Ishikawa (cell line): ENCODE measurements around the gene FGD5.

Source experiments
- CEBPB ChIP-seq: IDR thresholded peaks from 2 replicates; pipeline ENCODE4 v1.6.1; 2012
- CREB1 ChIP-seq: IDR thresholded peaks from 2 replicates; pipeline ENCODE4 v1.6.1; 2012; ENCODE audit warnings: low read depth
- EGR1 ChIP-seq: IDR thresholded peaks from 2 replicates; pipeline ENCODE4 v1.6.1; 2012
- EP300 ChIP-seq: IDR thresholded peaks from 2 replicates; pipeline ENCODE4 v1.6.1; 2012; ENCODE audit warnings: borderline replicate concordance
- NFIC ChIP-seq: IDR thresholded peaks from 2 replicates; pipeline ENCODE4 v1.6.1; 2012
- TAF1 ChIP-seq: IDR thresholded peaks from 2 replicates; pipeline ENCODE4 v1.6.1; 2012; ENCODE audit warnings: low read depth, mild to moderate bottlenecking
- TCF12 ChIP-seq: IDR thresholded peaks from 2 replicates; pipeline ENCODE4 v1.6.1; 2012; ENCODE audit warnings: low read depth
- TEAD4 ChIP-seq: IDR thresholded peaks from 2 replicates; pipeline ENCODE4 v1.6.1; 2012
- YY1 ChIP-seq: IDR thresholded peaks from 2 replicates; pipeline ENCODE4 v1.6.1; 2012; ENCODE audit warnings: low read depth
- ZBTB7A ChIP-seq: IDR thresholded peaks from 2 replicates; pipeline ENCODE4 v1.6.1; 2012; ENCODE audit warnings: low read depth
- TF ChIP-seq, protein P1 (sequence below): IDR thresholded peaks from 2 replicates; pipeline ENCODE4 v1.6.1; 2012
- TF ChIP-seq, protein P2 (sequence below): IDR thresholded peaks from 2 replicates; pipeline ENCODE4 v1.6.1; 2012; ENCODE audit warnings: low read depth, mild to moderate bottlenecking
- TF ChIP-seq, protein P3 (sequence below): IDR thresholded peaks from 2 replicates; pipeline ENCODE4 v1.6.1; 2012

DNA sequence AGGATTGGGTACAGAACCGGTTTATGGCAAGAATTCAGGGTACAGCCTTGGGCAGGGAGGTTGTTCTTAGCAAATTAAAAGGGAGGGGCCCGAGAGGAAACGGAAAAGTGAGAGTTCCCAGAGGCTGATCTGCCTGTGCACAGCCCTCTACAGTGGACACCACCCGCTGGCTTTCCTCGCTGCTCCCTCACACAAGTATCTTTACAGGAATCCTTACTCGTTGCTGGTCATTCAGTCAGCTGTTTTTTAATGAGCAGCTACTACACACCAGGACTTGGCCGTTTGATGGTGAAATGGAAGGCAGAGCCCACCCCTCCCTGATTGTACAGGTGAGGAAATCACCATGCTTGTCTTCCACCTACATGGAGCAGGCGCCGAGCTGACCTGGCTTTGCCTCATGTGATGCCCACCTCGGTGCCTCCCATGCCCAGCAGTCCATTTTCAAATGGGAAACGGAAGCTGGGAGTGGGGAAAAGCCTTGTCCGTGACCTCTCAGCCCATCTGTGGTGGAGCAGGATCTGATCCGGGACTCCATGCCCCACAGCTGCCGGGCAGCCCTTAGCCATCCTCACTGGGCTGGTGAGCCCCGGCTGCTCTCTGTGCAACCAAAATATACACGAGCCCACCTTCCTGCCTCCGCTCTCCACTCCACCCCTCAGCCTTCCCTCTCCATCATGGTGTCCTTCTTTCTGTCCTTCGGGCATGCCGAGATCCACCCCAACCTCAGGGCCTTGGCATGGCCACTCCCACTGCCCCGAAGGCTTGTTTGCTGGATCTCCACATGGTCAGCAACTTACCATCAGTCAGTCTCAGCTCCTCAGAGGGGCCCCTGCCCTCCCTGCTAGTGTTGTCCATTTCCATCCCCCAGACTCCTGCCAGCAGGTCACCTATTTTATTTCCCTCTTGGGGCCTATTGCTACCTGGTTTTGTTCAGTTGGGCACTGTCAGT, 33.3 kb upstream of the FGD5 start:
- TF ChIP-seq EP300 (no peak), NFIC (no peak), CEBPB (no peak), TCF12 (no peak), TAF1 (no peak), EGR1 (no peak), YY1 (no peak), CREB1 (no peak), ZBTB7A (no peak), TEAD4 (no peak)
- TF ChIP-seq, protein P1, sequence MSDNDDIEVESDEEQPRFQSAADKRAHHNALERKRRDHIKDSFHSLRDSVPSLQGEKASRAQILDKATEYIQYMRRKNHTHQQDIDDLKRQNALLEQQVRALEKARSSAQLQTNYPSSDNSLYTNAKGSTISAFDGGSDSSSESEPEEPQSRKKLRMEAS, result no peak
- TF ChIP-seq, protein P2, sequence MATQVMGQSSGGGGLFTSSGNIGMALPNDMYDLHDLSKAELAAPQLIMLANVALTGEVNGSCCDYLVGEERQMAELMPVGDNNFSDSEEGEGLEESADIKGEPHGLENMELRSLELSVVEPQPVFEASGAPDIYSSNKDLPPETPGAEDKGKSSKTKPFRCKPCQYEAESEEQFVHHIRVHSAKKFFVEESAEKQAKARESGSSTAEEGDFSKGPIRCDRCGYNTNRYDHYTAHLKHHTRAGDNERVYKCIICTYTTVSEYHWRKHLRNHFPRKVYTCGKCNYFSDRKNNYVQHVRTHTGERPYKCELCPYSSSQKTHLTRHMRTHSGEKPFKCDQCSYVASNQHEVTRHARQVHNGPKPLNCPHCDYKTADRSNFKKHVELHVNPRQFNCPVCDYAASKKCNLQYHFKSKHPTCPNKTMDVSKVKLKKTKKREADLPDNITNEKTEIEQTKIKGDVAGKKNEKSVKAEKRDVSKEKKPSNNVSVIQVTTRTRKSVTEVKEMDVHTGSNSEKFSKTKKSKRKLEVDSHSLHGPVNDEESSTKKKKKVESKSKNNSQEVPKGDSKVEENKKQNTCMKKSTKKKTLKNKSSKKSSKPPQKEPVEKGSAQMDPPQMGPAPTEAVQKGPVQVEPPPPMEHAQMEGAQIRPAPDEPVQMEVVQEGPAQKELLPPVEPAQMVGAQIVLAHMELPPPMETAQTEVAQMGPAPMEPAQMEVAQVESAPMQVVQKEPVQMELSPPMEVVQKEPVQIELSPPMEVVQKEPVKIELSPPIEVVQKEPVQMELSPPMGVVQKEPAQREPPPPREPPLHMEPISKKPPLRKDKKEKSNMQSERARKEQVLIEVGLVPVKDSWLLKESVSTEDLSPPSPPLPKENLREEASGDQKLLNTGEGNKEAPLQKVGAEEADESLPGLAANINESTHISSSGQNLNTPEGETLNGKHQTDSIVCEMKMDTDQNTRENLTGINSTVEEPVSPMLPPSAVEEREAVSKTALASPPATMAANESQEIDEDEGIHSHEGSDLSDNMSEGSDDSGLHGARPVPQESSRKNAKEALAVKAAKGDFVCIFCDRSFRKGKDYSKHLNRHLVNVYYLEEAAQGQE, result no peak
- TF ChIP-seq, protein P3, sequence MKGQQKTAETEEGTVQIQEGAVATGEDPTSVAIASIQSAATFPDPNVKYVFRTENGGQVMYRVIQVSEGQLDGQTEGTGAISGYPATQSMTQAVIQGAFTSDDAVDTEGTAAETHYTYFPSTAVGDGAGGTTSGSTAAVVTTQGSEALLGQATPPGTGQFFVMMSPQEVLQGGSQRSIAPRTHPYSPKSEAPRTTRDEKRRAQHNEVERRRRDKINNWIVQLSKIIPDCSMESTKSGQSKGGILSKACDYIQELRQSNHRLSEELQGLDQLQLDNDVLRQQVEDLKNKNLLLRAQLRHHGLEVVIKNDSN, result no peak
